H7 (cell line): ENCODE data around the gene CXCL12. TPM values are rescaled to one million over a fixed set of nuclear protein-coding genes. Genes with fewer than 3 reads are reported as not detected.

Experiments used
- DNase-seq: peaks from one replicate; pipeline ENCODE4 v3.0.0; 2012
- H3K27me3 ChIP-seq: 2 replicates; pipeline ENCODE4 v1.6.0; 2011; ENCODE audit warnings: mild to moderate bottlenecking, low read length; ENCODE audit not compliant: control insufficient read depth, insufficient read depth
- H3K36me3 ChIP-seq: replicated peaks from 2 replicates; pipeline ENCODE4 v1.5.1; 2011; ENCODE audit warnings: low read length; ENCODE audit not compliant: control insufficient read depth, insufficient read depth
- H3K4me3 ChIP-seq: 2 replicates; pipeline ENCODE4 v1.5.1; 2011; ENCODE audit warnings: low read depth, mild to moderate bottlenecking, control low read depth, low read length, moderate library complexity; ENCODE audit not compliant: insufficient read depth
- total RNA-seq: library from RNA; depleted of rRNA; stranded (reverse); fragments of >200 nt; shearing (Covaris generic); gene quantifications from 2 replicates; pipeline ENCODE4 v1.2.3, GENCODE V29; 2014; rRNA removed

Gene CXCL12
- 21.1 and 42.8 TPM in 2 replicates for total RNA-seq

- Histone ChIP-seq H3K4me3 (peak within 1 kb of the TSS; percentile 84), H3K36me3 (no peaks in the 10 kb centered on the region; the same call in 1 of the 2 replicates), H3K27me3 (peaks cover 30% of the 10 kb centered on the region)
- peak; percentile 95 for DNase-seq
These were observed at the start of gene CXCL12 for GRCh38 chr10:44385026-44385695. Gene CXCL12, minus strand, starts transcription at chr10:44385097. Its CDS starts 92 bp downstream, at chr10:44385005.

- H3K4me3 ChIP-seq: no peak overlapping the region
- no peak for DNase-seq
- H3K27me3 ChIP-seq: no peaks in the 10 kb centered on the region
- no peaks in the 10 kb centered on the region for H3K36me3 ChIP-seq
These were observed 42.6 kb upstream of the CXCL12 start for GRCh38 chr10:44427479-44427878.

GRCh38 chr10:44427037-44427436 lies 42.1 kb upstream of the CXCL12 start:
- no peaks in the 10 kb centered on the region for H3K27me3 ChIP-seq
- DNase-seq: peak; percentile 5
- H3K36me3 ChIP-seq: no peaks in the 10 kb centered on the region
- no peak overlapping the region for H3K4me3 ChIP-seq

GRCh38 chr10:44426247-44427034 lies 41.5 kb upstream of the CXCL12 start:
- H3K27me3 ChIP-seq: no peaks in the 10 kb centered on the region
- no peaks in the 10 kb centered on the region for H3K36me3 ChIP-seq
- DNase-seq: no peak
- no peak overlapping the region for H3K4me3 ChIP-seq

- H3K36me3 ChIP-seq: no peaks in the 10 kb centered on the region
- no peak for DNase-seq
- no peaks in the 10 kb centered on the region for H3K27me3 ChIP-seq
- no peak overlapping the region for H3K4me3 ChIP-seq
These were observed 40.6 kb upstream of the CXCL12 start for GRCh38 chr10:44425466-44425865.

- no peaks in the 10 kb centered on the region for H3K36me3 ChIP-seq
- H3K27me3 ChIP-seq: no peaks in the 10 kb centered on the region
- no peak overlapping the region for H3K4me3 ChIP-seq
- DNase-seq: no peak
These were observed 40.1 kb upstream of the CXCL12 start for GRCh38 chr10:44424957-44425356.

GRCh38 chr10:44424298-44424697 lies 39.4 kb upstream of the CXCL12 start:
- Histone ChIP-seq H3K27me3 (no peaks in the 10 kb centered on the region), H3K36me3 (no peaks in the 10 kb centered on the region), H3K4me3 (no peak overlapping the region)
- no peak for DNase-seq

GRCh38 chr10:44422570-44423101 lies 37.7 kb upstream of the CXCL12 start:
- Histone ChIP-seq H3K27me3 (no peaks in the 10 kb centered on the region), H3K4me3 (no peak overlapping the region), H3K36me3 (no peaks in the 10 kb centered on the region)
- DNase-seq: no peak

GRCh38 chr10:44422153-44422552 lies 37.3 kb upstream of the CXCL12 start:
- Histone ChIP-seq H3K27me3 (no peaks in the 10 kb centered on the region), H3K36me3 (no peaks in the 10 kb centered on the region), H3K4me3 (no peak overlapping the region)
- DNase-seq: no peak

GRCh38 chr10:44419790-44420549 lies 35.1 kb upstream of the CXCL12 start:
- Histone ChIP-seq H3K4me3 (no peak overlapping the region), H3K27me3 (no peaks in the 10 kb centered on the region), H3K36me3 (no peaks in the 10 kb centered on the region)
- no peak for DNase-seq

- no peaks in the 10 kb centered on the region for H3K36me3 ChIP-seq
- no peak overlapping the region for H3K4me3 ChIP-seq
- no peak for DNase-seq
- no peaks in the 10 kb centered on the region for H3K27me3 ChIP-seq
These were observed 33.7 kb upstream of the CXCL12 start for GRCh38 chr10:44418637-44419036.

- Histone ChIP-seq H3K36me3 (no peaks in the 10 kb centered on the region), H3K27me3 (no peaks in the 10 kb centered on the region), H3K4me3 (no peak overlapping the region)
- DNase-seq: no peak
These were observed 32.9 kb upstream of the CXCL12 start for GRCh38 chr10:44417761-44418160.

- Histone ChIP-seq H3K36me3 (no peaks in the 10 kb centered on the region), H3K27me3 (no peaks in the 10 kb centered on the region), H3K4me3 (no peak overlapping the region)
- DNase-seq: no peak
These were observed 32.0 kb upstream of the CXCL12 start for GRCh38 chr10:44416936-44417335.

GRCh38 chr10:44416021-44416771 lies 31.3 kb upstream of the CXCL12 start:
- Histone ChIP-seq H3K4me3 (no peak overlapping the region), H3K27me3 (no peaks in the 10 kb centered on the region), H3K36me3 (no peaks in the 10 kb centered on the region)
- DNase-seq: no peak
